ENCODE results near the gene ESYT2.
"Not testable (repeated sequence)": the region's sequence is repeated elsewhere in the genome, so short reads cannot be mapped to it uniquely, and the experiment has no call there.

The ESYT2 gene

GRCh38 chr7:158699341-158699740, 130.0 kb downstream of the ESYT2 start:
- no peak for DNase-seq (ENCODE audit: low read depth, low spot score)

- DNase-seq (ENCODE audit: low read depth, low spot score): no peak
Observed at GRCh38 chr7:158698657-158699195, 130.6 kb downstream of the ESYT2 start.

GRCh38 chr7:158697597-158697996, 131.7 kb downstream of the ESYT2 start:
- DNase-seq (ENCODE audit: low read depth, low spot score): not testable (repeated sequence)

GRCh38 chr7:158695726-158696452, 133.4 kb downstream of the ESYT2 start:
- DNase-seq (ENCODE audit: low read depth, low spot score): no peak

GRCh38 chr7:158695056-158695455, 134.3 kb downstream of the ESYT2 start:
- no peak for DNase-seq (ENCODE audit: low read depth, low spot score)

- DNase-seq (ENCODE audit: low read depth, low spot score): no peak
Observed at GRCh38 chr7:158694650-158695049, 134.7 kb downstream of the ESYT2 start.

GRCh38 chr7:158689488-158689887, 139.8 kb downstream of the ESYT2 start:
- no peak for DNase-seq (ENCODE audit: low read depth, low spot score)

- no peak for DNase-seq (ENCODE audit: low read depth, low spot score)
Observed at GRCh38 chr7:158687406-158687805, 141.9 kb downstream of the ESYT2 start.

GRCh38 chr7:158685693-158686092, 143.6 kb downstream of the ESYT2 start:
- no peak for DNase-seq (ENCODE audit: low read depth, low spot score)

- DNase-seq (ENCODE audit: low read depth, low spot score): no peak
Observed at GRCh38 chr7:158684329-158684728, 145.0 kb downstream of the ESYT2 start.

- no peak for DNase-seq (ENCODE audit: low read depth, low spot score)
Observed at GRCh38 chr7:158683541-158683940, 145.8 kb downstream of the ESYT2 start.

- no peak for DNase-seq (ENCODE audit: low read depth, low spot score)
Observed at GRCh38 chr7:158682456-158682855, 146.9 kb downstream of the ESYT2 start.

Data from brain pericyte (primary cell).